Stimulated activated CD4-positive, alpha-beta T cell treated with anti-CD3 and anti-CD28 coated beads, Interleukin-2, amount 100 ng/mL, for 48 hours (primary cell): ENCODE data around the gene ACVR1C.

Source experiments
- DNase-seq, 2 donors: peaks; one replicate each; pipeline ENCODE4 v3.0.0-alpha.2; 2020

ACVR1C gene

DNA sequence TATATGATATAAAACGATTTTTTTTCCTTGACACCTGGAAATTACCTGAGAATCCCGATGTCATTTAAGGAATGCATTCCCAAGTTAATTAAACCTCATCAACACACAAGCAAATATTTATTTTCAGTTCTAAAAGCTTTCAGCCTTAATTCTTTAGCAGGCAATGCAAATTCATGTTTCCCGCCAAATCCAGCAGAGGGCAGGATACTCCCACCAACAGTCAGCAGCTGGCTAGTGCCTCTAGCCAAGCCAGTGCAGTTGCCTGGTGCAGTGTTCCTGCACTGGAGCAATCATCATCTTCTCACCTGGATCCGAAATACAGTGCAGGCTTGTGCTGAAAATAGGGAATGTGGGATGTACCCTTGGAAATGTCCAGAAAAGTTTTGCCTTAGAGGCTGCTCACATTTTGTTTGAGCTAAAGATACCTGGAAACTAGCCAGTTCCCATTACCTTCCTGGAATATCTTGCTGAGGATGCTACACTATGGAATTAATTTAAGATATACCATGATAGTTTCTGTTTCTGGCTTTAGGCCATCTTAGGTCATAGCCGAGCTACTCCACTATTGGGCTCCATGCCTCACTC, 136.4 kb downstream of the ACVR1C start:
- DNase-seq = peak; percentile 58 to 60

DNA sequence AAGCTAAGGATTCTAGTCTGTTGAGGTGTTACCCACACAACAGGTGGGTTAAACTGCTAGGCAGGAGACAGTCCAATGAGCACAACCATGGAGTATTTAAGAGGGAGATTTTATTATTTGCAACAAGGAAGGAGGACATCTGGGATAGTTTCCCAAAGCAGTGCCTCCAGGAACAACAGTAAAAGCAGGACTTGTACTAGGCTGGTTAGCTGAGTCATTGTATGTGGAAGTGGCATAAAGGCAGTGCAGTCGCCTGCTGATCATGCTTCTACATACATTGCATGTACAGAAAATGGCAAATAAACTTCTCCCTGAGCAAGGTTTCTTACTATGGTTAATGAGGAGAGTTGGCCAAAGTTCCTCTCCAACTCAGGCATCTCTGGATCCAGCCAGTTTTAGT, 138.7 kb downstream of the ACVR1C start:
- DNase-seq = no peak

DNA sequence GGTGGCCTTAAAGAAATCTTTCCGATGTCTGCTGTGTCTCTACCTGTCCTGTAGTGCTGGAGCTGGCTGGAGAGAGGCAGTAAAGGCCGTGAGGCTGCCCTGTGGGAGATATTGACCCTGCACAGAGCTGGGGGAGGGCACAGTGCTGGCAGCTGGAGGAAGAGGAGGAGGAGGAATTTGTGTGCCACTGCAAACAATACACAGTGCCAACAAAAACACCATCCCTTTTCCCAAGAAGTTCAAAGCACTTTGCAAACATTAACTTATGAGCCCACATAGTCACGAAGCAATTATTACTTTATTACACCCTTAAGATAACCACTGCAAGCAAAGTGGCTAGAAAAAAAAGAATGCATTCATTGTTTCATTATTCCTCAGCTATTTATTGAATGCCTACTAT, 139.8 kb downstream of the ACVR1C start:
- no peak for DNase-seq

DNA sequence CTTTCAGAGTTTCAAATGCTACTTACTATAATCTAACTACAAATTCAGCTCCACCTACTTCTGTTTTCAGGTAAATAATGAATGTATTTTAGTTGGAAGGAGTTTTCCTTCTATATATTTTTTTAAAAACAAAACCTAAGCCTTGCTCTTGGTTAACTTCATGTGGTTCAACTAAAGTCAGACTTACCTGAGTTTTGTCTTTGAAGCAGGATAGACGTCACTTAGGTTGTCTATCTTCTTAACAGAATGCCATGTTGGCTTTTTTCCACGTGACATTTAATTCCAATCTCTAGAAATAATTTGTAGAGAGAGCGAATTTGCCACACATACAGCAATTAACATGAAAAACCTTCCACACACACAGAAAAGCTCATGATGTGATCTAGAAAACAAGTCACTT, 140.9 kb downstream of the ACVR1C start:
- no peak for DNase-seq

DNA sequence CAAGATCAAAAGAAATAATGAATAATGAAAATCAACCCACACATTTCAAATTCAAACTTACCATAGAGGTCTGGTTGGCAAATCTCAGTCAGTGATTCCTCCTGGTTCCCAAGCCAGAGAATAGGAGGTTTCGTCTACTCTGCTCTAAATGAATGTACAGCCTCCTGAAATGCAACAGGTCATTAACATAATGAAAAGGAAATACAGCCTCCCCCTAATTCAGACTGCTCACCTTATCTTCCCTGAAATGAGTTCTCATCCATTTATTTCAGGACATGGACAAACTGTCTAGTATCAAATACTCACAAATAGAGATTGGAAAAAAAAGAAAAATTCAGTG, 141.4 kb downstream of the ACVR1C start:
- DNase-seq = no peak

DNA sequence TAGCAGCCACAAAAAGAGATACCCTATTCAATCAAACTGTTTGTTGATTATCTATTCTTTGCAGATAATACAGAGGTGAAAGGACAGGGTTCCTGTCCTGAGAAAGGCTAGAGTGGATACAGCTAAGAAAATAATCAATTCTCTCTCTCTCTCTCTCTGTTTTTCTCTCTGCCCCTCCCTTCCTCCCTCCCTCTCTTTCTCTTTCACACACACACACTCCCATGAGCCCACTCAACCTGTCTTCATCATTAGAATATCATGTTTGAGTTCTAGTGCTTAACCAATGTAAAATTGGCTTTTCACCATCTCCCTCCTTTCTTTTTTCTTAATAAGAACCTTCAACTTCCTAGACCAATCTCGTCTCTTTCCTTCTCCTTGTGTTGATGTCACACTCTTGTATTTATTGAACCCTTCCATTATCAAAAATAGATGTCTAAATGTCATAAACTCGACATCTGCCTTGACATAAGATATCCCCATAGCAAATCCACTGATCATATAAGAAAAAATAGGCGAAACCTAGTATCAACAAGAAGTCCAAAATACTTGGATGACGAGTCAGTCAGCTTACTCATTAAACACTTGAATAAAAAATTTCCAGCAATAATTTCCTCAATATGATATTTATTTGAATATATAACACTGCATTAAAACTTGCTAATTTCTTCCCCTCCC, 141.9 kb downstream of the ACVR1C start:
- no peak for DNase-seq

DNA sequence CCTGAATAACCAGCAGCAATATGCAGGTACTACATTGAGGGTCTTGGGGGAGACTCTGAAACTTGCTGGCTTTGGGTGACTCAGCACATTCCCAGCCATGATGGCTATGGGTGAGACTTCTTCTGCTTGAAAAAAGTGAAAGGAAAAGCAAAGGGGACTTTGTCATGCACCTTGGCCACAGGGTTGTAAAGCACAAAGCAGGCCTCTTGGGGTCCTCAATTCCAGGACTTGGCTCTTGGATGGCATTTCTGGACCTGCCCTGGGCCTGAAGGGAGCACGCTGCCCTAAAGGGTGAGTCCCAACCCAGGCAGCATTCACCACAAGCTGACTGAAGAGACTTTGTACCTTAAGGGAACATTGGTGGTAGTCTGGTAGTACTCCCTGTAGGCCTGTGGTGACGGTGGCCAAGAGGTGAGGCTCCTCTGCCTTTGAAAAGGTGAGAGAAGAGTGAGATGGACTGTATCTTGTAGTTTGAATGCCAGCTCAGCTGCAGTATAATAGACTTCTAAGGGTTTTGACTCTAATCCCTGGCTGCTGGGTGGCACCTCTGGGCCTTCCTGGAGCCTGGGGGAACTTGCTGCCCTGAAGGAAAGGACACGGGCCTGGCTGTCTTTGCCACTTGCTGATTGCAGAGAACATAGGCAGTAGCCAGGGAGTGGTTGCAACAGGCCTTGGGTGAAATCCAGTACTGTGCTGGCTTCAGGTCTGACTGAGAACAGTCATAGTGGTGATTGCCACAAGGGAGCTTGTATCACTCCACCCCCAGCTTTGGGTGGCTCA, 148.3 kb downstream of the ACVR1C start:
- DNase-seq = peak; percentile 44 to 52

DNA sequence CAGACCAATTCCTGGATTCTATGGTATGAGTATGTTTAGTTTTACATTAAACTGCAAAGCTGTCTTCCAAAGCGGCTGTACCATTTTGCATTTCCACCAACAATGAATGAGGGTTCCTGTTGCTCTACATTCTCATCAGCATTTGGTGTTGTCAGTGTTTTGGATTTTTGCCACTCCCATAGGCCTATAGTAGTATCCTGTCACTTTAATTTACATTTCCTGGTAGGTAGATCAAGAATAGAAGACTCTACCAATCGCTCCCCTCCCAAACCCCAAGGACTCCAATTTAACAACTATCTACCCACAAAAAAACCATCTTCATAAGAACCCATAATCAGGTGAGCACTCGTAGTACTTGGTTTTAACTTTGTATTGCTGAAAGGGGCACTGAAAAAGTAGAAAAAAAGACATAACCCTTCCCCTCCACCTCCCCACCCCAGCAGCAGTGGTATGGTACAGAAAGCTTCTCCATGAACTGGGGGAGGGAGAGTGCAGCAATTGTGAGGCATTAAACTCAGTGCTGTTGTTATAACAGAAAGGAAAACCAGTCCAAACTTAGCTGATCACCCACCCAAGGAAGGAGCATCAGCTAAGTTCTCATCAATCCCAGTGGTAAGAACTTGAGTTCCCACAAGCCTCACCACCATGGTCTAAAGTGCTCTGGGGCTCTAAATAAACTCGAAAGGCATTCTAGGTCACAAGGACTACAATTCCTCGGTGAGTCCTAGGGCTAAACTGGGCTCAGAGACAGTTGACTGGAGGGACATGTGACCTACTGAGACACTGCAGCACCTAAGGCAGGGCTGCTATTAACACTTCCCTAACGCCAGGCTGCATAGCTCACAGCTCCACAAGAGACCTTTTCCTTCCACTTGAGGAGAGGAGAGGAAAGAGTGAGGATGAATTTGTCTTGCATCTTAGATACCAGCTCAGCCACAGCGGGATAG, 149.3 kb downstream of the ACVR1C start:
- DNase-seq = no peak

DNA sequence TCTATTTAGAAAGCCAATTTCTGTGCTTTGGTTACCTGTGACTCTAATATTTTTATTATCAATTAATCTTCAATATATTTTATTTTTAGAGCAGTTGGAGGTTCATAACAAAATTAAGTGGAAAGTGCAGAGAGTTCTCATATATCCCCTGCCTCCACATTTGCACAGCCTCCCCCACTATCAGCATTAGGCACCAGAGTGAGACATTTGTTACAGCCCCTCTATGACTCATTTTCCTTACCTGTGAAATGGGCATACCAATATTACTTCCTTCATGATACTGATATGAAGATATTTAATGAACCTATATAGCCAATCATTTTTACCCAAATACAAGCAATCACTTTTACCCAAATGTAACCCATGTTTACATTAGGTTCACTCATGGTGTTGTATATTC, 150.7 kb downstream of the ACVR1C start:
- DNase-seq = no peak

DNA sequence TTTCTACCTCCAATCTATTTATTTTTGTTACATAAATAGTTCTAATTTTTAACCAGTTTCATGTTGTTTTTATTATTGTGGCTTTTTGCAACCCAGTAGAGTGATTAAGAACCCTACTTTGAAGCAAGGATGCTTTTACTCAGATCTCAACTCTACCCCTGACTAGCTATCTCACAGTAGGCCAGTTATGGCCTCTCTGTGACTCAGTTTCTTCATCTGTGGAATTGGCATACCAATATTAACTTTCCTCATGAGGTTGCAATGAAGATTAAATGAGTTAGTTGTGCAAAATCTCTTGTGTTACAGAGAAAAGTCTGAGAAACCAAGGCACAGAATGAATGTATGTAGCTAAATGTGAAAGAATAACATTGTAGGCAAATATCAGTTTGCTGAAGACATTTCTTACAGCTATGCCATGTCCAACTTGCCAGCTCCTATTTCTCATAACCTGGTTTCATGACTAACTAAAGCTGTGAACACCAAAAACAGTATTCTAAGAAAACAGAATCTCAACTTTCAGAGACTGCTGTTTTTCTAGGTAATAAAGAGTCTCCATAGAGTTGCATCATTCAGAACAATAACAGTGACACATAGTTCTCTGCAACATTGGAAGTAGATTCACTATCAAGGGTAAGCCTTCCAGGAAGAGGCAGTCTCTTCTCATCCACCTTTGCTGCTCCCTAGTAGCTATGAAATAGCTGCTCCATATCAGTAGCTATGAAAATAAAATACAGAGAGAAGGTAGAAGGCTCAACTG, 151.5 kb downstream of the ACVR1C start:
- DNase-seq = no peak
